SK-N-SH (cell line): ENCODE results near the gene MICU2. TPM values are rescaled to one million over a fixed set of nuclear protein-coding genes. Genes with fewer than 3 reads are reported as not detected.

Experiments used
- CTCF ChIA-PET: fragments of 300-600, 350-600 bp; formaldehyde crosslinking; extraction: SDS; loops from one replicate; lab custom pipeline; 2021; lab: Yijun Ruan, JAX
- POLR2A ChIA-PET: fragments of 350-600 bp; sonication (Branson Sonifier 250); formaldehyde crosslinking; extraction: SDS; loops from one replicate; lab custom pipeline; 2020; ENCODE audit warnings: antibody characterized with exemption, inconsistent platforms; lab: Yijun Ruan, JAX
- DNase-seq: peaks from one replicate; pipeline ENCODE4 v3.0.0; 2012
- H2AFZ ChIP-seq: fragments of 200-600 bp; sonication (generic); 2 replicates; pipeline ENCODE4 v1.8.1; 2016; ENCODE audit warnings: antibody characterized with exemption, mild to moderate bottlenecking, low read depth
- H3F3A ChIP-seq: fragments of 200-600 bp; sonication (generic); replicated peaks from 2 replicates; pipeline ENCODE3; 2016; ENCODE audit warnings: antibody characterized with exemption, mild to moderate bottlenecking; ENCODE audit not compliant: insufficient read depth
- H3K27ac ChIP-seq, 2 experiments: fragments of 200-500 bp in 1 of 2; fragments of 200-600 bp in 1 of 2; sonication (Bioruptor generic) in 1 of 2; sonication (generic), shearing (Covaris generic) in 1 of 2; 2 replicates each; pipeline versions ENCODE4 v1.5.1 to v1.6.1; 2014 to 2016; ENCODE audit warnings: low read depth in 2 of 2, inconsistent platforms in 1 of 2, low read length in 1 of 2, mild to moderate bottlenecking in 1 of 2, mixed read lengths in 1 of 2
- H3K27me3 ChIP-seq: fragments of 200-600 bp; sonication (generic), shearing (Covaris generic); 2 replicates; pipeline ENCODE4 v1.6.1; 2016; ENCODE audit warnings: mixed run types; ENCODE audit not compliant: insufficient read depth
- H3K36me3 ChIP-seq, 2 experiments: fragments of 200-500 bp in 1 of 2; fragments of 200-600 bp in 1 of 2; sonication (Bioruptor generic) in 1 of 2; sonication (generic) in 1 of 2; replicated peaks in 1 of 2; 2 replicates each; pipeline versions ENCODE3 to v1.5.1; 2014 to 2016; ENCODE audit warnings: low read length in 1 of 2, mild to moderate bottlenecking in 1 of 2; ENCODE audit not compliant: insufficient read depth in 2 of 2, control insufficient read depth in 1 of 2
- H3K4me1 ChIP-seq, 2 experiments: fragments of 200-500 bp in 1 of 2; fragments of 200-600 bp in 1 of 2; sonication (Bioruptor generic) in 1 of 2; sonication (generic), shearing (Covaris generic) in 1 of 2; 2 replicates each; pipeline versions ENCODE4 v1.5.1 to v1.6.1; 2014 to 2016; ENCODE audit warnings: low read depth in 1 of 2, low read length in 1 of 2, mixed run types in 1 of 2; ENCODE audit not compliant: insufficient read depth in 2 of 2, control insufficient read depth in 1 of 2
- H3K4me2 ChIP-seq: fragments of 200-600 bp; sonication (generic), shearing (Covaris generic); 2 replicates; pipeline ENCODE4 v1.6.1; 2017; ENCODE audit warnings: mixed run types
- H3K4me3 ChIP-seq, 2 experiments: fragments of 200-500 bp in 1 of 2; fragments of 200-600 bp in 1 of 2; sonication (Bioruptor generic) in 1 of 2; sonication (generic), shearing (Covaris generic) in 1 of 2; 2 replicates each; pipeline versions ENCODE4 v1.5.1 to v1.8.1; 2014 to 2016; ENCODE audit warnings: low read depth in 2 of 2, inconsistent platforms in 1 of 2, low read length in 1 of 2, mild to moderate bottlenecking in 1 of 2, mixed read lengths in 1 of 2, moderate library complexity in 1 of 2
- H3K79me2 ChIP-seq: fragments of 200-600 bp; sonication (generic); 2 replicates; pipeline ENCODE4 v1.8.1; 2017; ENCODE audit warnings: mild to moderate bottlenecking; ENCODE audit not compliant: insufficient read depth
- H3K9ac ChIP-seq: fragments of 200-600 bp; sonication (generic); 2 replicates; pipeline ENCODE4 v1.6.1; 2017; ENCODE audit warnings: mixed run types
- H3K9me2 ChIP-seq: fragments of 200-600 bp; sonication (generic); 2 replicates; pipeline ENCODE4 v1.6.1; 2017; ENCODE audit warnings: mixed run types
- H3K9me3 ChIP-seq: fragments of 200-600 bp; sonication (generic); 2 replicates; pipeline ENCODE4 v1.6.1; 2017; ENCODE audit warnings: mixed run types, mild to moderate bottlenecking, moderate library complexity
- H4K20me1 ChIP-seq: fragments of 200-600 bp; sonication (generic); 2 replicates; pipeline ENCODE4 v1.6.1; 2017; ENCODE audit warnings: mild to moderate bottlenecking, mixed run types; ENCODE audit not compliant: insufficient read depth
- CHD2 ChIP-seq: fragments of 150-350 bp; IDR thresholded peaks from 2 replicates; pipeline ENCODE4 v1.6.1; 2018; ENCODE audit warnings: low read length; ENCODE audit not compliant: partially characterized antibody
- CTCF ChIP-seq: fragments of 200-600 bp; sonication (generic); IDR thresholded peaks from 2 replicates; pipeline ENCODE4 v1.6.1; 2017; ENCODE audit warnings: antibody characterized with exemption, mild to moderate bottlenecking, moderate library complexity
- ELF1 ChIP-seq: IDR thresholded peaks from 2 replicates; pipeline ENCODE4 v1.4.0; 2012
- EZH2phosphoT487 ChIP-seq: fragments of 200-600 bp; sonication (generic); IDR thresholded peaks from 2 replicates; pipeline ENCODE4 v1.6.1; 2017; ENCODE audit warnings: low read depth, mixed run types, mild to moderate bottlenecking, antibody characterized with exemption, moderate library complexity, borderline replicate concordance
- FOSL2 ChIP-seq: IDR thresholded peaks from 2 replicates; pipeline ENCODE4 v1.4.0; 2012; ENCODE audit warnings: low read depth, mild to moderate bottlenecking, moderate library complexity, borderline replicate concordance
- JUND ChIP-seq: IDR thresholded peaks from 2 replicates; pipeline ENCODE4 v1.4.0; 2012
- NRF1 ChIP-seq: IDR thresholded peaks from 2 replicates; pipeline ENCODE4 v1.6.1; 2012; ENCODE audit warnings: low read depth, mild to moderate bottlenecking, low read length
- RXRA ChIP-seq: IDR thresholded peaks from 2 replicates; pipeline ENCODE4 v1.4.0; 2012; ENCODE audit warnings: low read depth, mild to moderate bottlenecking, borderline replicate concordance
- SIN3A ChIP-seq: IDR thresholded peaks from 2 replicates; pipeline ENCODE4 v1.6.1; 2012; ENCODE audit warnings: low read depth, mild to moderate bottlenecking, low read length, moderate library complexity, borderline replicate concordance
- SMC3 ChIP-seq: IDR thresholded peaks from 2 replicates; pipeline ENCODE4 v1.6.1; 2012; ENCODE audit warnings: low read depth, low read length, improper control_type of control experiment
- TCF12 ChIP-seq: IDR thresholded peaks from 2 replicates; pipeline ENCODE4 v1.4.0; 2012
- USF1 ChIP-seq: IDR thresholded peaks from 2 replicates; pipeline ENCODE4 v1.4.0; 2012; ENCODE audit warnings: low read depth, borderline replicate concordance
- YY1 ChIP-seq: IDR thresholded peaks from 2 replicates; pipeline ENCODE4 v1.4.0; 2012; ENCODE audit warnings: low read depth, mild to moderate bottlenecking
- WGBS: methylation state at CpG from one replicate; pipeline ENCODE4 v1.1.6; 2017; ENCODE audit warnings: low lambda C conversion rate; 5-methylcytosine and 5-hydroxymethylcytosine counted together
- polyA plus RNA-seq, 3 experiments: library from polyadenylated mRNA; depleted of rRNA; stranded (reverse); fragments of >200 nt; gene quantifications; 2 replicates each; pipeline ENCODE4 v1.2.3, GENCODE V29; 2012
- TF ChIP-seq, protein P1 (sequence below): IDR thresholded peaks from 2 replicates; pipeline ENCODE4 v1.4.0; 2012; ENCODE audit warnings: low read depth, borderline replicate concordance

The MICU2 gene
- polyA plus RNA-seq, 1 of the 3 experiments (the other 2 are of a cell fraction) = 46.4 TPM

GRCh38 chr13:21606251-21606650, 2.3 kb upstream of the MICU2 start:
- peaks cover 0 to 4% of the 10 kb centered on the region in 2 experiments; a peak in 2 of 4 replicates for H3K4me1 ChIP-seq
- no peak for TF ChIP-seq SMC3
- no peak for TF ChIP-seq JUND
- no peak for TF ChIP-seq FOSL2
- TF ChIP-seq CTCF = no peak
- TF ChIP-seq RXRA = no peak
- no peak for TF ChIP-seq EZH2phosphoT487
- TF ChIP-seq, protein P1, sequence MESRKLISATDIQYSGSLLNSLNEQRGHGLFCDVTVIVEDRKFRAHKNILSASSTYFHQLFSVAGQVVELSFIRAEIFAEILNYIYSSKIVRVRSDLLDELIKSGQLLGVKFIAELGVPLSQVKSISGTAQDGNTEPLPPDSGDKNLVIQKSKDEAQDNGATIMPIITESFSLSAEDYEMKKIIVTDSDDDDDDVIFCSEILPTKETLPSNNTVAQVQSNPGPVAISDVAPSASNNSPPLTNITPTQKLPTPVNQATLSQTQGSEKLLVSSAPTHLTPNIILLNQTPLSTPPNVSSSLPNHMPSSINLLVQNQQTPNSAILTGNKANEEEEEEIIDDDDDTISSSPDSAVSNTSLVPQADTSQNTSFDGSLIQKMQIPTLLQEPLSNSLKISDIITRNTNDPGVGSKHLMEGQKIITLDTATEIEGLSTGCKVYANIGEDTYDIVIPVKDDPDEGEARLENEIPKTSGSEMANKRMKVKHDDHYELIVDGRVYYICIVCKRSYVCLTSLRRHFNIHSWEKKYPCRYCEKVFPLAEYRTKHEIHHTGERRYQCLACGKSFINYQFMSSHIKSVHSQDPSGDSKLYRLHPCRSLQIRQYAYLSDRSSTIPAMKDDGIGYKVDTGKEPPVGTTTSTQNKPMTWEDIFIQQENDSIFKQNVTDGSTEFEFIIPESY = no peak
- no peak for TF ChIP-seq CHD2
- TF ChIP-seq YY1 = no peak
- no peak for TF ChIP-seq SIN3A
- no peak for TF ChIP-seq USF1
- TF ChIP-seq ELF1 = no peak
- TF ChIP-seq, all 33 proteins: peak for 0
- Histone ChIP-seq H3K4me2 (no peak overlapping the region), H3K27ac (no peak overlapping the region), H3K9ac (no peak overlapping the region), H3F3A (no peaks in the 10 kb centered on the region), H3K9me2 (no peaks in the 10 kb centered on the region), H3K4me3 (no peak overlapping the region), H3K27me3 (no peaks in the 10 kb centered on the region; the same call in 1 of the 2 replicates), H3K36me3 (peaks cover 0 to 2% of the 10 kb centered on the region in 2 experiments), H2AFZ (peak overlapping the region; percentile 30; the same call in 1 of the 2 replicates), H3K79me2 (peaks cover 22% of the 10 kb centered on the region), H4K20me1 (no peaks in the 10 kb centered on the region), H3K9me3 (no peaks in the 10 kb centered on the region)
- POLR2A ChIA-PET = no interaction called here
- CTCF ChIA-PET = interaction anchor here (0.9 to 3.4 kb wide), 3 partner anchors 32 to 100 kb away, joined by 4 to 12 read pairs (median 7); no protein-coding TSS in a partner anchor
- no peak for DNase-seq
- WGBS = 14% methylated on average over 2 of the region's 2 CpGs

DNA sequence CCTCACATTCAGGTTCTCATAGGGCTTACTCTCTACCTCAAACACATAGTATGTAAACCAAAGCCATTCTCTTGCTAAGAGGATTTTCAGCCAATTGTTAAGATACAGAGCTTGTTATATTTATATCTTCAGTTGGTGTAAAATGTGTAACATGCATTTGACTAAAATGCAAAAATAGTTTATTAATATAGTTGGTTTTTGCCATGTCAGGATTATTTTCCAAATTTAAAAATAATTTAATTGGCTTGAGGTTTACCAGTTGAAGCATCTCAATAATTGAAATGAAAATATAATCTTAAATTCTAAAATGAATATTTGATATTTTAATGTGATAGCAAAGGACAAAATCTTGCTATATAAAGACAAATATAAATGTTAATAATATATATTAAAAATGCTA, 7.2 kb downstream of the MICU2 start:
- H3K36me3 ChIP-seq = peaks cover 4% of the 10 kb centered on the region in 2 experiments
- peaks cover 90% of the 10 kb centered on the region for H3K79me2 ChIP-seq
- H3K4me2 ChIP-seq = no peak overlapping the region
- H3K9me3 ChIP-seq = no peaks in the 10 kb centered on the region
- H4K20me1 ChIP-seq = no peaks in the 10 kb centered on the region; the same call in 1 of the 2 replicates
- ChIA-PET CTCF (interaction anchor here (0.6 kb wide), 1 partner anchor 639 kb away, joined by 3 read pairs; no protein-coding TSS in a partner anchor), POLR2A (no interaction called here)
- H3K4me3 ChIP-seq = no peak overlapping the region
- H2AFZ ChIP-seq = no peak overlapping the region
- no peak overlapping the region for H3K27ac ChIP-seq
- H3K27me3 ChIP-seq = no peaks in the 10 kb centered on the region
- H3K9me2 ChIP-seq = no peaks in the 10 kb centered on the region
- H3K4me1 ChIP-seq = no peaks in the 10 kb centered on the region
- no peak for DNase-seq
- H3F3A ChIP-seq = no peaks in the 10 kb centered on the region
- no peak for TF ChIP-seq TCF12
- TF ChIP-seq YY1 = no peak
- TF ChIP-seq RXRA = no peak
- TF ChIP-seq NRF1 = no peak
- no peak for TF ChIP-seq USF1
- no peak overlapping the region for H3K9ac ChIP-seq
